HG03354 (cell line): Measurements from ENCODE around the gene SETD1A.
"Not testable (repeated sequence)": the region's sequence is repeated elsewhere in the genome, so short reads cannot be mapped to it uniquely, and the experiment has no call there.

Experiments used
- ATAC-seq: cut with Tn5 transposase; IDR thresholded peaks from one replicate; pipeline ENCODE4 v1.9.1; 2021; ENCODE audit warnings: mild to moderate bottlenecking; ENCODE audit not compliant: unreplicated experiment, poor library complexity, severe bottlenecking

SETD1A gene

GRCh38 chr16:31008551-31008950 is 51.0 kb downstream of the SETD1A start:
- ATAC-seq, result no peak

- ATAC-seq, result no peak
Measured at GRCh38 chr16:31009120-31009519, 51.6 kb downstream of the SETD1A start.

- no peak for ATAC-seq
Measured at GRCh38 chr16:31009894-31010584, 52.5 kb downstream of the SETD1A start.

GRCh38 chr16:31010585-31011325 is 53.2 kb downstream of the SETD1A start, which contains the start of gene STX1B:
Gene STX1B (minus strand): TSS chr16:31010638. CDS start chr16:31010396, 242 bp downstream.
- ATAC-seq, result no peak

GRCh38 chr16:31011815-31012214 is 54.3 kb downstream of the SETD1A start:
- not testable (repeated sequence) for ATAC-seq

- ATAC-seq, result not testable (repeated sequence)
Measured at GRCh38 chr16:31013292-31013691, 55.7 kb downstream of the SETD1A start.

GRCh38 chr16:31016018-31016417 is 58.5 kb downstream of the SETD1A start:
- ATAC-seq, result no peak

- ATAC-seq, result not testable (repeated sequence)
Measured at GRCh38 chr16:31017756-31018155, 60.2 kb downstream of the SETD1A start.

- no peak for ATAC-seq
Measured at GRCh38 chr16:31020536-31020935, 63.0 kb downstream of the SETD1A start.

- ATAC-seq, result no peak
Measured at GRCh38 chr16:31022544-31023251, 65.1 kb downstream of the SETD1A start.

- no peak for ATAC-seq
Measured at GRCh38 chr16:31023252-31023602, 65.7 kb downstream of the SETD1A start.

GRCh38 chr16:31023627-31024226 is 66.2 kb downstream of the SETD1A start:
- no peak for ATAC-seq

- no peak for ATAC-seq
Measured at GRCh38 chr16:31025339-31025738, 67.8 kb downstream of the SETD1A start.

- no peak for ATAC-seq
Measured at GRCh38 chr16:31029272-31029671, 71.7 kb downstream of the SETD1A start.

- ATAC-seq, result no peak
Measured at GRCh38 chr16:31031276-31031675, 73.7 kb downstream of the SETD1A start.

- peak; percentile 78 for ATAC-seq
Measured at GRCh38 chr16:31032736-31033708, 75.5 kb downstream of the SETD1A start, which contains the start of gene STX4. Gene STX4 (plus strand): TSS chr16:31033558. CDS start chr16:31033806, 248 bp downstream.

GRCh38 chr16:31033709-31034492 is 76.3 kb downstream of the SETD1A start:
- ATAC-seq, result peak; percentile 58
